ENCODE data around the gene CD1D.
A peak's percentile ranks its signal among the peaks of the same experiment; 100 is the strongest.
"Not testable (repeated sequence)": the region's sequence is repeated elsewhere in the genome, so short reads cannot be mapped to it uniquely, and the experiment has no call there.

The CD1D gene

GRCh38 chr1:158176849-158177699 is 3.6 kb upstream of the CD1D start:
- DNase-seq: not testable (repeated sequence)

- DNase-seq: peak; percentile 81
Observed at GRCh38 chr1:158177700-158178450, 2.8 kb upstream of the CD1D start.

GRCh38 chr1:158179301-158180041 is 1.2 kb upstream of the CD1D start:
- DNase-seq: no peak

GRCh38 chr1:158181577-158181922 is 855 bp downstream of the CD1D start:
- no peak for DNase-seq

- DNase-seq: peak; percentile 53
Observed at GRCh38 chr1:158185770-158186169, 5.1 kb downstream of the CD1D start.

GRCh38 chr1:158186180-158186579 is 5.5 kb downstream of the CD1D start:
- no peak for DNase-seq

GRCh38 chr1:158188611-158189010 is 7.9 kb downstream of the CD1D start:
- DNase-seq: no peak

- no peak for DNase-seq
Observed at GRCh38 chr1:158189624-158190023, 8.9 kb downstream of the CD1D start.

GRCh38 chr1:158191299-158191698 is 10.6 kb downstream of the CD1D start:
- DNase-seq: no peak

- DNase-seq: no peak
Observed at GRCh38 chr1:158196461-158196860, 15.8 kb downstream of the CD1D start.

GRCh38 chr1:158199849-158200248 is 19.2 kb downstream of the CD1D start:
- peak; percentile 19 for DNase-seq

- DNase-seq: peak; percentile 21
Observed at GRCh38 chr1:158200527-158200926, 19.8 kb downstream of the CD1D start.

GRCh38 chr1:158203693-158204457 is 23.2 kb downstream of the CD1D start:
- DNase-seq: peak; percentile 75

- no peak for DNase-seq
Observed at GRCh38 chr1:158204458-158204827, 23.7 kb downstream of the CD1D start.

- DNase-seq: no peak
Observed at GRCh38 chr1:158208586-158209116, 28.0 kb downstream of the CD1D start.

GRCh38 chr1:158212320-158212719 is 31.6 kb downstream of the CD1D start:
- DNase-seq: no peak

- not testable (repeated sequence) for DNase-seq
Observed at GRCh38 chr1:158223445-158223844, 42.8 kb downstream of the CD1D start.

- no peak for DNase-seq
Observed at GRCh38 chr1:158227904-158228623, 47.4 kb downstream of the CD1D start.

All from hematopoietic multipotent progenitor cell treated with erythropoietin and hydrocortisone succinate and interleukin-3 and kit ligand, for 4 days (in vitro differentiated cells).